ENCODE results near the gene CAMSAP1.

The CAMSAP1 gene

DNA sequence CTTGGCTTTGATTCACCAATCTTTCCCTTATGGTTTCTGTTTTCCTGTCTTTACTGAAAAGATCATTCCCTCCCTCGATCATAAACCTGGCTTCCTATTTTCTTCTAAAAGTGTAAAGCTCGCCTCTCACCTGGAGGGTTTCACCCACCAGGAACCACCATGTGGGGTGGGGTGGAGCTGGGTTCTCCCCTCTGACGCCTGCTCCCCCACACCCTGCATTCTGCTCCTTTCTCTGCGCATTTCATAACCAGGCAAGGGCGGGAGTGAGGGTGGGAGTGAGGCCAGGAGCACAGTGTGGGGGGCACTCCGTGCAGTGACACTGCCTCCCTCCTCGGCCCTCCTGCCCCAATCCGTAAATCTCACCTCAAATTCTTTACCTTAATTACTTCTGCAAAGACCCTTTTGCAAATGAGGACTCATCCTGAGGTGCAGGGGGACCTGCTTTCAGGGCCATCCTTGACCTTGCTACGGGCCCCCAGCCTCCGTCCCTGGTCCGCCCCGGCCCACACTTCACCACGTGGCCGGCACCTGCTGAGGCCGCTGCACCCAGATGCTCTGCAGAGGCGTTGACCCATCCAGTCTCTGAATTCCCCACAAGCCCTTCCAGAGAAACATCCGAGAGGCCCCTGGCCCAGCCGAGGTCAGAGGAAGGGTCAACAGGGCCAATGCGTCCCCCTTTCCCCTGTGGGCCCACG, 146.0 kb downstream of the CAMSAP1 start:
- DNase-seq (ENCODE audit: low read depth, low spot score), result no peak

DNA sequence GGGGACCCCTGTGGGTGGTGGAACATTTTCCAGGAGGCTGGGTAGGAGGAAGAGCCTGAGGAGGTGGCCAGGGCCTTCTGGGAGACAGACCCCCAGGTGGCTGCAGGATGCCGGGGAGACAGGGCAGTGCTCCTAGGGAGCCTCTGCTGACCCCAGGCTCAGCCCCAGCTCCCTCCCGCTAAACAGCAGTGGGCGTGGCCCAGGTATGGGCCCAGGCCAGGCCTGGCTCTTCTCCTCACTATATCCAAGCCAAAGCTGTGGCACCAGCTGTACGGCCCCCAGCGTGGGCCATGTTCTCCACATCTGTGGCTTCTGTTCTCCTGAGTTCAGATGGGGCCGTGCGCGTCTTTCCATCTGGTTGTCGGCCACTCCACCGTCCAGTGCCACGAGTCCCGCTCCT, 146.9 kb downstream of the CAMSAP1 start:
- DNase-seq (ENCODE audit: low read depth, low spot score), result no peak

DNA sequence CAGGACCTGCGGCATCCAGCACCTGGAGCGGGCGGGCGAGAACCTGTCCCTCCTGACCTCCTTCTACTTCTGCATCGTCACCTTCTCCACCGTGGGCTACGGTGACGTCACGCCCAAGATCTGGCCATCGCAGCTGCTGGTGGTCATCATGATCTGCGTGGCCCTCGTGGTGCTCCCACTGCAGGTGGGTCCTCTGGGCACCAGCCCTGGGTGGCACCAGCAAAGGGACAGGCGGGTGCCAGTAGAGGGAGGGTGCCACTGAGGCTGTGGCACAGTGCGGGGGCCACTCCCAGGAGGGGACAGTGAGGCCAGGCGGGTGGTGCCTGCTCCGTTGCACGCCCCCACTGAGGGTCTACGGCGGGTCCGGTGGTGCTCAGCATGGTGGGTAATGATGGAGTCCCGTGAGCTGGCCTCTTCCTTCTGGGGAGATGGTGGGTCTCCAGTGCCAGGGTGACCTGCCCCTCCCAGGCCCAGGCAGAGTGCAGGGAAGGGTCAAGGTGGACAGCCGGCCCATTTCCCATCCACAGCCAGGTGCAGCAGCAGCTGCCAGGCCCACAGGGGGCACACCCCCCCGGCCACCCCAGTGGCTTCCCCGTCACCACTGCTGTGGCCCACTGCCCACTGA, 147.6 kb downstream of the CAMSAP1 start:
- no peak for DNase-seq (ENCODE audit: low read depth, low spot score)

DNA sequence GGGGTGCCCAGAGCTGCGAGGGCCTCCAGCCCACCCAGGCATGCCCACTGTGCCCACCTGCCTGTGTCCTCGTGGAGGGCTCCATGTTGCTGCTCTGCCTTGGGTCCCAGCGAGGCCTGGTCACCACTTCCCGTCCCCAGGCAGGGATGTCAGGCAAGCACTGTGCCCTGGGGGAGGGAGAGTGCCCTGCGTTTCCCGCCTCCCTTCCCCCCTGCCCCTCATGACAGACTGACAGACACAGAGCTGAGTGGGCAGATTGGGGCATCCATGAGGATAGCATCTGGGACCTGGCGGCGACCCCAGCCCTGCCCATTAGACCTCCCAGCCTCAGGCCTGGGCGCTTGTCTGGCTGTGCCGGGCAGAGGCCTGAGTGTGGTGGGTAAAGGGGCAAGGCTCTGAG, 148.5 kb downstream of the CAMSAP1 start:
- DNase-seq (ENCODE audit: low read depth, low spot score), result no peak

Measured in activated CD4-positive, CD25-positive, alpha-beta regulatory T cell treated with anti-CD3 and anti-CD28 coated beads, Interleukin-2, amount 50 U/mL, for 16 hours (primary cell).